Immature natural killer cell (primary cell): ENCODE results near the gene CEACAM16. TPM values are rescaled to one million over a fixed set of nuclear protein-coding genes. Genes with fewer than 3 reads are reported as not detected.

Experiments
- DNase-seq, 3 donors: peaks; one replicate each; pipeline ENCODE4 v3.0.0; 2022; ENCODE audit warnings: mixed read lengths in 1 of 3
- H3K27ac Mint-ChIP-seq, 6 donors: one replicate each; pipeline ENCODE4 v1.8.0; 2020; ENCODE audit warnings: mixed read lengths in 6 of 6, mild to moderate bottlenecking in 5 of 6, inconsistent platforms in 4 of 6, moderate library complexity in 3 of 6
- H3K27me3 Mint-ChIP-seq, 3 donors: one replicate each; pipeline ENCODE4 v1.8.0; 2020 to 2021; ENCODE audit warnings: low read depth in 3 of 3, mild to moderate bottlenecking in 3 of 3, mixed read lengths in 3 of 3, moderate library complexity in 3 of 3, inconsistent platforms in 1 of 3
- H3K36me3 Mint-ChIP-seq, 3 donors: one replicate each; pipeline ENCODE4 v1.8.0; 2020; ENCODE audit warnings: mixed read lengths in 3 of 3, inconsistent platforms in 2 of 3, mild to moderate bottlenecking in 2 of 3
- H3K4me1 Mint-ChIP-seq, 2 donors: one replicate each; pipeline ENCODE4 v1.8.0; 2020; ENCODE audit warnings: inconsistent platforms in 2 of 2, mild to moderate bottlenecking in 2 of 2, mixed read lengths in 2 of 2, moderate library complexity in 1 of 2
- H3K4me3 Mint-ChIP-seq, 5 donors: one replicate each; pipeline ENCODE4 v1.8.0; 2020; ENCODE audit warnings: mild to moderate bottlenecking in 5 of 5, mixed read lengths in 5 of 5, inconsistent platforms in 3 of 5, moderate library complexity in 3 of 5
- H3K9me3 Mint-ChIP-seq, 6 donors: one replicate each; pipeline ENCODE4 v1.8.0; 2020; ENCODE audit warnings: mild to moderate bottlenecking in 6 of 6, mixed read lengths in 6 of 6, inconsistent platforms in 4 of 6, moderate library complexity in 3 of 6
- polyA plus RNA-seq, 3 donors: library from polyadenylated mRNA; unstranded; fragments of 300-500 nt; fragmentation: Illumina TruSeq; gene quantifications; one replicate each; pipeline ENCODE4 v1.2.3, GENCODE V29; 2021

The CEACAM16 gene
- polyA plus RNA-seq, 3 donors from 2014 or later, result not detected

GRCh38 chr19:44753626-44753931, 54.6 kb downstream of the CEACAM16 start:
- H3K4me1 Mint-ChIP-seq, result peaks cover 65 to 68% of the 10 kb centered on the region in 2 donors
- H3K4me3 Mint-ChIP-seq, result peak overlapping the region; percentile 90 to 95 (median 92)
- DNase-seq, result no peak
- peaks cover 4 to 21% (median 15%) of the 10 kb centered on the region in 3 donors for H3K36me3 Mint-ChIP-seq
- peaks cover 17 to 39% (median 24%) of the 10 kb centered on the region in 3 donors for H3K27me3 Mint-ChIP-seq
- H3K27ac Mint-ChIP-seq, result peak overlapping the region; percentile 94 to 97 (median 96)
- no peaks in the 10 kb centered on the region for H3K9me3 Mint-ChIP-seq

GRCh38 chr19:44753932-44754749, 55.2 kb downstream of the CEACAM16 start:
- peak overlapping the region; percentile 90 to 95 (median 92) for H3K4me3 Mint-ChIP-seq
- H3K9me3 Mint-ChIP-seq, result no peaks in the 10 kb centered on the region
- peaks cover 17 to 39% (median 23%) of the 10 kb centered on the region in 3 donors for H3K27me3 Mint-ChIP-seq
- H3K36me3 Mint-ChIP-seq, result peaks cover 4 to 21% (median 16%) of the 10 kb centered on the region in 3 donors
- peak overlapping the region; percentile 94 to 97 (median 96) for H3K27ac Mint-ChIP-seq
- DNase-seq, result peak; percentile 39 to 57 (median 40)
- H3K4me1 Mint-ChIP-seq, result peaks cover 63 to 69% of the 10 kb centered on the region in 2 donors

- H3K4me1 Mint-ChIP-seq, result peaks cover 59 to 66% of the 10 kb centered on the region in 2 donors
- H3K36me3 Mint-ChIP-seq, result peaks cover 4 to 21% (median 13%) of the 10 kb centered on the region in 3 donors
- H3K27me3 Mint-ChIP-seq, result peaks cover 17 to 35% (median 23%) of the 10 kb centered on the region in 3 donors
- H3K9me3 Mint-ChIP-seq, result no peaks in the 10 kb centered on the region
- DNase-seq, result no peak
- H3K27ac Mint-ChIP-seq, result peak overlapping the region; percentile 89 to 97 (median 95)
- peak overlapping the region; percentile 82 to 93 (median 90) for H3K4me3 Mint-ChIP-seq
These were observed 55.8 kb downstream of the CEACAM16 start for GRCh38 chr19:44754750-44755080.

GRCh38 chr19:44755219-44755618, 56.3 kb downstream of the CEACAM16 start:
- peaks cover 17 to 39% (median 22%) of the 10 kb centered on the region in 3 donors for H3K27me3 Mint-ChIP-seq
- H3K4me3 Mint-ChIP-seq, result peak overlapping the region; percentile 82 to 93 (median 90)
- no peak for DNase-seq
- H3K36me3 Mint-ChIP-seq, result peaks cover 4 to 21% (median 13%) of the 10 kb centered on the region in 3 donors
- H3K4me1 Mint-ChIP-seq, result peaks cover 60 to 66% of the 10 kb centered on the region in 2 donors
- H3K9me3 Mint-ChIP-seq, result no peaks in the 10 kb centered on the region
- H3K27ac Mint-ChIP-seq, result peak overlapping the region; percentile 89 to 97 (median 95)

- no peaks in the 10 kb centered on the region for H3K9me3 Mint-ChIP-seq
- H3K4me1 Mint-ChIP-seq, result peaks cover 61 to 67% of the 10 kb centered on the region in 2 donors
- peaks cover 4 to 22% (median 19%) of the 10 kb centered on the region in 3 donors for H3K36me3 Mint-ChIP-seq
- no peak for DNase-seq
- H3K27me3 Mint-ChIP-seq, result peaks cover 24 to 41% (median 27%) of the 10 kb centered on the region in 3 donors
- H3K4me3 Mint-ChIP-seq, result peak overlapping the region in 1 of 5 donors; percentile 33
- H3K27ac Mint-ChIP-seq, result peak overlapping the region in 4 of 6 donors; percentile 22 to 97 (median 82)
These were observed 57.2 kb downstream of the CEACAM16 start for GRCh38 chr19:44756089-44756562.

- Mint-ChIP-seq H3K4me3 (no peak overlapping the region), H3K27ac (peak overlapping the region in 2 of 6 donors; percentile 31 to 97), H3K9me3 (no peaks in the 10 kb centered on the region), H3K36me3 (peaks cover 4 to 16% (median 15%) of the 10 kb centered on the region in 3 donors), H3K27me3 (peaks cover 22 to 37% (median 28%) of the 10 kb centered on the region in 3 donors), H3K4me1 (peaks cover 52 to 60% of the 10 kb centered on the region in 2 donors)
- no peak for DNase-seq
These were observed 58.2 kb downstream of the CEACAM16 start for GRCh38 chr19:44757057-44757734.

- peak overlapping the region in 1 of 5 donors; percentile 13 for H3K4me3 Mint-ChIP-seq
- no peaks in the 10 kb centered on the region for H3K9me3 Mint-ChIP-seq
- H3K27ac Mint-ChIP-seq, result peak overlapping the region in 4 of 6 donors; percentile 51 to 82 (median 64)
- peaks cover 20 to 31% (median 28%) of the 10 kb centered on the region in 3 donors for H3K27me3 Mint-ChIP-seq
- peaks cover 45 to 54% of the 10 kb centered on the region in 2 donors for H3K4me1 Mint-ChIP-seq
- DNase-seq, result no peak
- H3K36me3 Mint-ChIP-seq, result peaks cover 0 to 11% (median 10%) of the 10 kb centered on the region in 3 donors
These were observed 59.0 kb downstream of the CEACAM16 start for GRCh38 chr19:44757735-44758505.

GRCh38 chr19:44758596-44758995, 59.6 kb downstream of the CEACAM16 start:
- Mint-ChIP-seq H3K4me3 (peak overlapping the region in 1 of 5 donors; percentile 13), H3K27ac (peak overlapping the region in 5 of 6 donors; percentile 16 to 82 (median 51)), H3K36me3 (peaks cover 0 to 11% (median 10%) of the 10 kb centered on the region in 3 donors), H3K4me1 (peaks cover 39 to 51% of the 10 kb centered on the region in 2 donors), H3K27me3 (peaks cover 14 to 25% (median 21%) of the 10 kb centered on the region in 3 donors), H3K9me3 (no peaks in the 10 kb centered on the region)
- no peak for DNase-seq

- H3K27ac Mint-ChIP-seq, result peak overlapping the region in 5 of 6 donors; percentile 92 to 97 (median 94)
- peaks cover 0 to 11% (median 10%) of the 10 kb centered on the region in 3 donors for H3K36me3 Mint-ChIP-seq
- H3K27me3 Mint-ChIP-seq, result peaks cover 10 to 23% (median 17%) of the 10 kb centered on the region in 3 donors
- no peak for DNase-seq
- H3K4me1 Mint-ChIP-seq, result peaks cover 33 to 48% of the 10 kb centered on the region in 2 donors
- no peaks in the 10 kb centered on the region for H3K9me3 Mint-ChIP-seq
- peak overlapping the region in 1 of 5 donors; percentile 54 for H3K4me3 Mint-ChIP-seq
These were observed 60.3 kb downstream of the CEACAM16 start for GRCh38 chr19:44759083-44759804.

Other genes starting within 250 kb of the CEACAM16 start
- 1 to 10 TPM; 2.3 to 7.9 (median 3.8) TPM for gene ZNF180, start 198.6 kb upstream of the CEACAM16 start, polyA plus RNA-seq
- not detected for gene CEACAM20, start 169.5 kb upstream of the CEACAM16 start, polyA plus RNA-seq
- gene IGSF23, start 85.6 kb upstream of the CEACAM16 start, polyA plus RNA-seq, result not detected
- gene PVR, start 55.2 kb upstream of the CEACAM16 start, polyA plus RNA-seq, result 1 to 10 TPM in 2 of 3 donors, under 1 TPM in 1; 0.87 to 7.3 (median 2.2) TPM
- under 1 TPM in 1 of 3 donors, not detected in 2; 0.22 TPM for gene CEACAM19, start 27.7 kb upstream of the CEACAM16 start, polyA plus RNA-seq
- 10 to 100 TPM in 2 of 3 donors, 1 to 10 TPM in 1; 5.6 to 10.2 (median 10.2) TPM for gene BCL3, start 49.6 kb downstream of the CEACAM16 start, polyA plus RNA-seq
- gene CBLC, start 78.7 kb downstream of the CEACAM16 start, polyA plus RNA-seq, result not detected
- gene BCAM, start 110.0 kb downstream of the CEACAM16 start, polyA plus RNA-seq, result not detected
- under 1 TPM in 2 of 3 donors, not detected in 1; 0.09 to 0.34 TPM for gene NECTIN2, start 147.1 kb downstream of the CEACAM16 start, polyA plus RNA-seq
- 10 to 100 TPM; 15.5 to 39.7 (median 25.6) TPM for gene TOMM40, start 192.1 kb downstream of the CEACAM16 start, polyA plus RNA-seq
- gene APOE, start 206.6 kb downstream of the CEACAM16 start, polyA plus RNA-seq, result not detected
- gene APOC1, start 215.5 kb downstream of the CEACAM16 start, polyA plus RNA-seq, result under 1 TPM in 1 of 3 donors, not detected in 2; 0.47 TPM
- not detected for gene APOC4, start 243.1 kb downstream of the CEACAM16 start, polyA plus RNA-seq
- gene APOC2, start 246.9 kb downstream of the CEACAM16 start, polyA plus RNA-seq, result 1 to 10 TPM in 1 of 3 donors, not detected in 2; 1.4 TPM